Panc1 (cell line): ENCODE data around the gene CYP24A1. TPM values are rescaled to one million over a fixed set of nuclear protein-coding genes. Genes with fewer than 3 reads are reported as not detected.

Experiments used
- ATAC-seq: fragments of 200-7000 bp; cut with Tn5 transposase; 2 replicates; pipeline ENCODE4 v1.9.1; 2020; ENCODE audit warnings: mild to moderate bottlenecking, moderate library complexity
- BruUV-seq: library from RNA; stranded (reverse); fragments of 400-500 nt; replicated peaks from 2 replicates; lab custom pipeline; 2021; lab: Mats Ljungman, UMichigan
- CTCF ChIA-PET: fragments of 300-600 bp; sonication (Branson Sonifier 250); formaldehyde crosslinking; loops from one replicate; lab custom pipeline; 2022; ENCODE audit warnings: antibody characterized with exemption; lab: Charles Lee
- POLR2A ChIA-PET: fragments of 300-600 bp; sonication (Branson Sonifier 250); formaldehyde crosslinking; loops from one replicate; lab custom pipeline; 2022; ENCODE audit warnings: antibody characterized with exemption; lab: Charles Lee
- DNase-seq: peaks from one replicate; pipeline ENCODE4 v3.0.0-alpha.2; 2010; ENCODE audit warnings: low read depth, low spot score
- H3K27ac ChIP-seq: 2 replicates; pipeline ENCODE4 v1.5.1; 2011; ENCODE audit warnings: mild to moderate bottlenecking, low read length, inconsistent platforms
- H3K27me3 ChIP-seq: fragments of 200-500 bp; sonication (Bioruptor generic); 2 replicates; pipeline ENCODE4 v1.6.0; 2014; ENCODE audit warnings: low read length, inconsistent platforms; ENCODE audit not compliant: control insufficient read depth, insufficient read depth
- H3K36me3 ChIP-seq: fragments of 200-500 bp; sonication (Bioruptor generic); 2 replicates; pipeline ENCODE4 v1.5.1; 2014; ENCODE audit warnings: inconsistent platforms, mild to moderate bottlenecking, low read length, moderate library complexity; ENCODE audit not compliant: control insufficient read depth, insufficient read depth
- H3K4me1 ChIP-seq: 2 replicates; pipeline ENCODE4 v1.5.1; 2011; ENCODE audit warnings: inconsistent platforms, mild to moderate bottlenecking, low read length, moderate library complexity; ENCODE audit not compliant: control insufficient read depth, insufficient read depth
- H3K4me3 ChIP-seq, 2 experiments: 2 replicates each; pipeline ENCODE4 v1.5.1; 2011 to 2012; ENCODE audit warnings: low read depth in 2 of 2, low read length in 2 of 2, mild to moderate bottlenecking in 2 of 2, inconsistent platforms in 1 of 2, moderate library complexity in 1 of 2
- H3K9me3 ChIP-seq: fragments of 200-500 bp; sonication (Bioruptor generic); 2 replicates; pipeline ENCODE4 v1.5.1; 2014; ENCODE audit warnings: low read depth, mild to moderate bottlenecking, inconsistent platforms, low read length, moderate library complexity; ENCODE audit not compliant: control insufficient read depth, insufficient read depth
- CTCF ChIP-seq: fragments of 450-650 bp; IDR thresholded peaks from 2 replicates; pipeline ENCODE4 v1.5.1; 2017; ENCODE audit warnings: mild to moderate bottlenecking
- POLR2AphosphoS5 ChIP-seq: IDR thresholded peaks from 2 replicates; pipeline ENCODE4 v1.6.1; 2012; ENCODE audit warnings: mild to moderate bottlenecking, low read depth, low read length, moderate library complexity
- REST ChIP-seq, 2 experiments: IDR thresholded peaks; 2 replicates each; pipeline ENCODE4 v1.6.1; 2011 to 2012; ENCODE audit warnings: low read depth in 2 of 2, control low read depth in 1 of 2, low read length in 1 of 2, mild to moderate bottlenecking in 1 of 2, moderate library complexity in 1 of 2; ENCODE audit not compliant: insufficient read depth in 1 of 2
- SIN3A ChIP-seq: IDR thresholded peaks from 2 replicates; pipeline ENCODE4 v1.6.1; 2012; ENCODE audit warnings: low read depth, mild to moderate bottlenecking, low read length, moderate library complexity, borderline replicate concordance; ENCODE audit not compliant: insufficient read depth
- TCF7L2 ChIP-seq: IDR thresholded peaks from 2 replicates; pipeline ENCODE4 v1.6.1; 2011; ENCODE audit warnings: mild to moderate bottlenecking, low read depth, low read length, inconsistent platforms
- in situ Hi-C: cut with HindIII; loops from 2 replicates; pipeline ENCODE4 v1.10.0; 2016; ENCODE audit warnings: low sequenced_read_pairs, low pct_unique_long_range_greater_than_20kb
- intact Hi-C: fragments of 100-400 bp; cut with micrococcal nuclease; formaldehyde crosslinking; loops from one replicate; pipeline ENCODE4 v1.10.0; 2022; ENCODE audit not compliant: unreplicated experiment
- total RNA-seq: library from RNA; stranded (reverse); gene quantifications from one replicate; pipeline ENCODE4 v1.2.1, GENCODE V29; 2021; ENCODE audit not compliant: unreplicated experiment

CYP24A1 gene
- total RNA-seq, 1 experiment from 2014 or later, result 3.0 TPM

- in situ Hi-C loops (no loop called here), intact Hi-C loops (no loop called here)
- H3K4me1 ChIP-seq, result peaks cover 10% of the 10 kb centered on the region
- H3K27me3 ChIP-seq, result no peaks in the 10 kb centered on the region
- ChIA-PET POLR2A (interaction anchor here (0.7 kb wide), 1 partner anchor 40 kb away, joined by 3 read pairs; no protein-coding TSS in a partner anchor), CTCF (no interaction called here)
- ATAC-seq (no peak), DNase-seq (no peak)
- H3K9me3 ChIP-seq, result no peaks in the 10 kb centered on the region
- TF ChIP-seq TCF7L2 (no peak), POLR2AphosphoS5 (no peak), REST (IDR thresholded peaks at IDR 0.05; ENCODE audit: insufficient read depth in 1 of 2, low read depth in 2 of 2, low read length in 1 of 2) (no peak), SIN3A (no peak), CTCF (no peak)
- peaks cover 6% of the 10 kb centered on the region for H3K36me3 ChIP-seq
- no TSS peak for BruUV-seq
- no peak overlapping the region for H3K4me3 ChIP-seq
- no peak overlapping the region for H3K27ac ChIP-seq
Measured at GRCh38 chr20:54212871-54213270, 39.1 kb upstream of the CYP24A1 start.

GRCh38 chr20:54212226-54212625, 38.4 kb upstream of the CYP24A1 start:
- intact Hi-C loops, result no loop called here
- BruUV-seq, result no TSS peak
- H3K36me3 ChIP-seq, result peaks cover 6% of the 10 kb centered on the region
- H3K27ac ChIP-seq, result no peak overlapping the region
- no peak overlapping the region for H3K4me3 ChIP-seq
- DNase-seq (no peak), ATAC-seq (no peak)
- ChIA-PET CTCF (no interaction called here), POLR2A (no interaction called here)
- peaks cover 10% of the 10 kb centered on the region for H3K4me1 ChIP-seq
- H3K27me3 ChIP-seq, result no peaks in the 10 kb centered on the region
- in situ Hi-C loops, result no loop called here
- TF ChIP-seq TCF7L2 (no peak), POLR2AphosphoS5 (no peak), CTCF (no peak), SIN3A (no peak), REST (IDR thresholded peaks at IDR 0.05; ENCODE audit: insufficient read depth in 1 of 2, low read depth in 2 of 2, low read length in 1 of 2) (no peak)
- no peaks in the 10 kb centered on the region for H3K9me3 ChIP-seq
